ENCODE data around the gene CMC2.
A peak's percentile ranks its signal among the peaks of the same experiment; 100 is the strongest.

Gene CMC2

DNA sequence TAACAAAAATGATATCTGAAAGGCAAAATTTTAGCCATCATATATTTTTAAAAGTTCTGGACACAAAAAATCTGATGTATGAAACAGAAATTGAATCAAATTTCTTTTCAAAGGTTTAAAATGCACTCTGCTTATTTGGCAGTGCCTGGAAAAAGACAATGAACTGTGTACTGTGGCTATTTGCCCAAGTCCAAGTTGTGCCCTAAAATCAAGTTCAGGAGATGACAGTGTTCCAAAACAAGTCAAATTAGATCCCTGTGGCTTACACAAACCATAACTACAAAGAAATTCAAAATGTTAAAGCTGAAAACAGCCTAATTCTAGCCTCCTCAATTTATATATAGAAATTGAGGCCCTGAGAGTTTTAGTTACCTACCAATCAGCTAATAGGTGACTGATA lies 25.6 kb downstream of the CMC2 start:
- no peak for DNase-seq (ENCODE audit: low read depth in 2 of 3, low spot score in 2 of 3)

DNA sequence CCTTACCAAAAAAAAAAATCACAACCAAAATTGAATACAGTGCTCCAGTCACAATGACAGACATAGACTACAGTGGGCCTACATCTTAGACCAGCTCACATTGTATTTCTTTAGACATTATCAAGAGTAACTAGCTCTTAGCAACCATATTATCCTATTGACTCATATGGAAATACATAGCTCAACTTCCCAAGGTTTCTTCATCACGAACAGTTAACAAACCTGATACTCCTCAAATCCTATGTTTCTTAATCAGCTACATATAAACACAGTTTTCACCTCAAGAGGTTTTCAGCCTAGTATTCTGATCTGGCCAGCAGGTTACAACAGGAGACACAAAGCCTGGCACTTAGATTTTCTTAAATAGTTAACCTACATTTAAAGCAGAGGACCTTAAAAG lies 29.7 kb downstream of the CMC2 start:
- DNase-seq (ENCODE audit: low read depth in 2 of 3, low spot score in 2 of 3), result no peak

DNA sequence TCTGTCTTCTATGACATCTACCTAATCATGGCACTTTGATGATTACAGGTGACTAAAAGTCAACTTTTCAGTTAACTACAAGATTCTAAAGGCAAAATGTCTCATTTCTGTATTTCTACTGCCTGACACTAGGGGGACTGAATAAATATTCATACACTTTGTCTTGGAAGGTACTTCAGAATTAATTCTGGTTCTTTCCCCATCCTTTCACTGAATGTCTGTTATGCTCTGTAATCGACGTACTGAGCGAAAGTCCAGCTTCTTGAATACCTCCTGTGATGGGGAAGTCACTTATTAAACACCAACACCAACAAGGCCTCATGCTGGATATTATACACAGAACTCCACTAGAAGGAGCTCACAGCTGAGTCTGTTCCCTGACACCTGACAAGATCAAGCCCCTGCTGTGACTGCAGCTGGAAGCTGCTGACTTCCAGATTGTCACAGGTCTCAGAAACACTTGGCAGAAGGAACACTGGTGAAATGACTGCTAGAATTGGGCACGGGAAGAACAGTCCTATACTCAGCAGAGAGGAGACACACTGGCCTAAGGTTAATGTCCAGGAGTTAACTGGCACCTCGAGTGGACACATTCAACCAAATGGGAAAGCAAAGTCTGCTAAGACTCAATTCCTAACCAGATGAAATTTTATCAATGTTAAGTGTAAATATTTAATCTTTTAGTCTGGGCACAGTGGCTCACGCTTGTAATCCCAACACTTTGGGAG lies 31.9 kb downstream of the CMC2 start:
- no peak for DNase-seq (ENCODE audit: low read depth in 2 of 3, low spot score in 2 of 3)

DNA sequence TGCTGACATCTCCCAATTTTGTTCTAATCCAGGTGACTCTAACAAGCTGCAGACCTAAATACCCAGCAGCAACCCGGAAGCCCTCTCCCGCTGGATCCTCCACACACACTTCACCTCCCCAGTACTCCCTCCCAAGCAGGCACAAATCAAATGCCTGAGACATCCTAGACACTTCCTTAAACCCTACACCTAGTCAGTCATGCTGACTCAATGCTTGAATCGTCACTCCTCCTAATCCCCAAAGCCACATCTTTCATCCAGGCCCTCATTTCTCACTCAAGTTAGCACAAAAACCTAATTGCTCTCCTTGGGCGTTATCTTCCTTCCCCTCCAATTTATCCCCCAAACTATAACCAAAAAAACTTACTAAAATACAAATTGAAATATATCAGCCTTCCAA lies 32.7 kb downstream of the CMC2 start:
- no peak for DNase-seq (ENCODE audit: low read depth in 2 of 3, low spot score in 2 of 3)

DNA sequence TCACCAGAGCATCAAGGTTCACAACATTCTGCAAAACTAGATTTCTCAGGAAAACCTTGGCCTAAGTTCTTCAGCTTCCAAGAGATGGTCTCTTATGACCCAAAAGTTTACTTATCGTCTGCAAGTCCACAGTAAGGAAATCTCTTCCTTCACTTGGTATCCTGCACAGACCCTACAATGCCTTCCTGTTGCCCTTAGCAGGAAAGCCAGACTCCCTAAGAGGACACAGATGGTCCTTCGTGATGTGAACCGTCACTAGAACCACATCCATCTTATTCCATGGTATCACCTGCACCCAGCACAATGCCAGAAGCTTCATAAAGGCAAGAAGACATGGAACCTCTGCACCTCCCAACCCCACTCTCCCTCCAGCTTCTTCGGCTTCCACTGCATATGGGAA lies 34.1 kb downstream of the CMC2 start:
- DNase-seq (ENCODE audit: low read depth in 2 of 3, low spot score in 2 of 3), result no peak

DNA sequence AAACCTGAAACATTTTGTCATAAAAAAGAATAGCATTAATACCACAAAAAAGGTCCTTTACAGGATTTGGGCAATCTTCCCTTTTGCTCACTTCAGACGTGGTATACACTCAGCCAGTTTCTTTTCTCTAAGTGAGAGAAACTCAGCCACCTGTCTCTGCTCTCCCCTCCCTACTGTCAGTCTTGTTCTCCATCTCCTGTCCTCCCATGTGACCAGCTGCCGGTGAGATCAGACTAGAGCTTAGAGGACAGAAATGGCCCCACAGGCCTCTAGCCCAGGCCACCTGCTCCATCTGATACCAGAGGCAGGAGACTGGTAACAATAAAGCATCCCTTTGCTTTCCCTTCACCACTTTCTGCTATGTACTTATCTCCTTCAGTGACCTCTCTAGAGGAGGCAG lies 34.9 kb downstream of the CMC2 start:
- no peak for DNase-seq (ENCODE audit: low read depth in 2 of 3, low spot score in 2 of 3)

DNA sequence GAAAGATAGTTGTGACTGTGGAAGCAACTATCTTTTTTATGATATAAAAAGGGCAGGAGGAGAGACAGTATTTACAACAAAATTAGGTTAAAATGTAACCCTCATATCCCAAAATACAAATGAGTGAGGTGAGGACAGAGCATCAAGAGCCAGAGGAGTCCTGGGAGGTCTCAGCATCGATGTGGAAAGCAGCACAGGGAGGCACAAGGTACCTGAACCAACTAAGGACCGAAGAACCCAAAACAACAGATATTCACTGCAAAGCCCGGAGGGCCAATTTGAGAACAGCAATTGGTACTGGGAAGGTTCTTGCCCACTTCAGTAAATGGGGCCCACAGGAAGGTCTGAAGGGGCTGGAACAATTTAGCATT lies 37.6 kb downstream of the CMC2 start:
- DNase-seq (ENCODE audit: low read depth in 2 of 3, low spot score in 2 of 3), result no peak

DNA sequence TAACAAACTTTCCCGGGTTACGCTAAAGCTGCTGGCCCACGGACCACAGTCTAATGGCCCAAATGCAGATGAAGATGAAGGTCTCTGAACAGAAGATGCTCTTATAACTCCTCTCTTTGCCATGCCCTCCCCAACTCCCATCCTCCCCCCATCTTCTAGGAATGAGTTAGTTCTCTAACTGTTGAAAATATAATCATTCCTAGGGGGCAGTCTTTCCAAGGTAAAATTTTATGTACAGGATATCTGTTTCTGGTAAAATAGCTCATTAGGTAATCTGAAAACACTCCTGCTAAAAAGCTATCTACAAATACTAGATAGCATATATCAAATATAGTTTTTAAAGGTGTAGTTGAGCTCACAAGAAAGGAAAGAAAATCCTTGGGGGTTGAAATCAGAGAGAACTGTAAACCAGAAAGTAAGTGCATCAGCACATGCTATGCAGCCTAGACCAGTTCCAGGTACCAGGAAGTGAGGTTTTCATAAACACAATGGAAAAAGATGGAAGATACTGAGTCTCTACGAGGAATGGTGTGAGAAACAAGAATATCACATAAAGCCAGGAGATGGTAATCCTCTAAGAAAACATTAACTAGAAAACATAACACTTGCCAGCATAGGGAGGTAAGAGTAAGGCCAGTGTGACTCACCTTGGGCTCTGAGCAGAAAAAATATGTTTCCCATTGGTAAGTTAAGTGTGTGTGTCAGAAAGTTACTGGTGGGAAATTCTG lies 38.1 kb downstream of the CMC2 start:
- DNase-seq (ENCODE audit: low read depth in 2 of 3, low spot score in 2 of 3), result no peak

DNA sequence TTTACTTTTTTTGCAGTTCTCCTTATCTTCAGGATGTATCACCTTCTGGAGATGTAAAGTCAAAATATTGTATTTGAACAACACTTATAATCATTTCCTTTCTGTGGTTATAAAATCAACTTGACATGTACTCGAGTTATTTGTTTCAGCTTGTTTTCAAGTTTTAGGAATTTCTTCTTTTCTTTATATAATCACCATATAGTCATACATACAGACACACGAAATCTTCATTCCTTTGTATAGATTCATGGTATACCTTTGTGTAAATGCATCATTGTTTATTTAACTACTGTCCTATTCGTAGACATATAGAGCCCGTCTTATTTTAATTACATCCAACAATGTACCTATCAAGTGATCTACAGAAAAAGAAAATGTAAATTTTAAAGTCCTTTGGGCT lies 40.1 kb downstream of the CMC2 start:
- DNase-seq (ENCODE audit: low read depth in 2 of 3, low spot score in 2 of 3), result no peak

DNA sequence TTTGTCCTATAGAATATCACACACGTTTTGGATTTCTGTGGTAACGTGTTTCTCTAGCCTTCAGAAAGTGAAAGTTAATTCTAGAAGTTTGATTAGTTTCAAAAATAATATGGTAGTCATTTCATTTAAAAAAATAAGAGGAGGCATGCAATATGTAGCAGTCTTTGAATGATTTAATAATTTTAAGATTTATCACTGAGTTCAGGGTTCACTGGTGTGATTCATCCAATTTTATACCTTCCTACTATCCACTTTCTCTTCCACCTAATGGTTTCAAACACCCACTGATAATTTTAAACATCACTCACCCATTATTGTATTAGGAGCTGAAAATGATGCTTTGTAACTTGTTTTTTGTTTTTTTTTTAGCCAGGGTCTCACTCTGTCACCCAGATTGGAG lies 42.3 kb downstream of the CMC2 start:
- no peak for DNase-seq (ENCODE audit: low read depth in 2 of 3, low spot score in 2 of 3)

DNA sequence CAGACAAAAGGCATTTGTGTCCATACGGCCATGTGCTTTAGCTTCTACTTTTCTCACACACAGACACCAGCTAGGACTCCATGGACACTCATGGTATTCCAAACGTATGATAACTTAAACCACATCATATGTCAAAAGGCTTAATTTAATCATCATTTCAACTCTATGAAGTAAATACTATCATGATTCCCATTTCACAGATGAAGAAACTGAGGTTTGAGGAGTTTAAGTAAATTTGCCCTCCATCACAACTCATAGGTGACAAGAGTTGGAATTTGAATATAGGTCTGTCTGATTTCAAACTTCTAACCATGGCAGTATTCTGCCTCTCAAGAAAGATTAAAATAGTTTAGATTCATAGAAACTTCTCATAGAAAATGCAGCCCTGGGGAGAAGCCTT lies 43.8 kb downstream of the CMC2 start:
- DNase-seq (ENCODE audit: low read depth in 2 of 3, low spot score in 2 of 3), result no peak

DNA sequence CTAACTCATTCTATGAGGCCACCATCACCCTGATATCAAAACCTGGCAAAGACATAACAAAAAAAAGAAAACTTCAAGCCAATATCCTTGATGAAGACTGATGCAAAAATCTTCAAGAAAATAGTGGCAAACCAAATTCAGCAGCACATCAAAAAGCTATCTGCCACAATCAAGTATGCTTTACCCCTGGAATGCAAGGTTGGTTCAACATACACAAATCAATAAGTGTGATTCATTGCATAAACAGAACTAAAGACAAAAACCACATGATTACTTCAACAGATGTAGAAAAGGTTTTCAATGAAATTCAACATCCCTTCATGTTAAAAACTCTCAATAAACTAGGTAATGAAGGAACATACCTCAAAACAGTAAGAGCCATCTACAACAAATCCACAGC lies 48.4 kb downstream of the CMC2 start:
- DNase-seq (ENCODE audit: low read depth in 2 of 3, low spot score in 2 of 3), result no peak

DNA sequence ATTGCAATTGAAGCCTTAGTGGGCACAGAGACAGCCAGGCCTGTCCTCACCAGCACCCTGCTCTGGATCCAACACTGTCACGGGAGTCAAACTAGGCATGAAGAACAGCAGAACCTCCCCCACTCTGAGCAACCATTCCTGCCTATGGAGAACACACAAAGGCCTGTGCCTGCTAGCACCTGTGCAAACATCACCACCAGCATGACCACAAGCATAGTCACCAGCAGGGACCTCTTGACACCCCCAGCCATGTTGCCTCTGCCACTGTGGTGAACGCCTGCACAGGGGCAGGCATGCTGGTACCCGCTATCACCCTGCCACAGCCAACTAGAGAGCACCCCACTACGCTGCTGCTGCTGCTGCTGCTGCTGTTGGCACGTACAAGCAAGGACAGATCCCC lies 51.7 kb downstream of the CMC2 start:
- DNase-seq (ENCODE audit: low read depth in 2 of 3, low spot score in 2 of 3), result no peak

DNA sequence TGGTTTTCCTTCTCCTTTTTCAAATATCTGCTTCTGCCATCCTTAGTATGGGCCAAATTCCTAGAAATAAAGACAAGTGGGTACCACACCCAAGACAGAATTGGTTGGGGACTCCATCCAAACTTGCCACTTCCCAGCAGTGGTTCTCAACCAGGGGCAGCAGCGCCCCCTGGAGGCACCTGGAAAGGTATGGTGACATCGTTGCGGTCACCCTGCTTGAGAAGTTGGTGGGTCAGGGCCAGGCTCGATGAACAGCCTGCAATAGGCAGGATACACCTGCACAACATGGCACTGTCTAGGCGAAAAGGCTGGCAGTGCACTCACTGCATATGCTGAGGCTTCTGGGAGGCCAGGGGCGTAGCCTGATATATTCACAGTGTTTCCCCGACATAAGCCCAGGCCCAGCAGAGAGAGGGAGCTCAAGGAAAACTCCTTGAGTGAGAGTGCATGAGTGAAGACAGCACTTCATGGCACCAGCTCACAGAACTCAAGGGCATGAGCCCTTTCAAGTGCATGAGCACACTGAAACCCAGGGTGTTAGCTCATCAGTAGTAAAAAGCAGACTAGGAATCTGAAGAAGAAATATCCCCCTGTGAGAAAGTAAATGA lies 57.7 kb downstream of the CMC2 start:
- peak in 2 of 3 experiments; percentile 12 to 29 for DNase-seq (ENCODE audit: low read depth in 2 of 3, low spot score in 2 of 3)

DNA sequence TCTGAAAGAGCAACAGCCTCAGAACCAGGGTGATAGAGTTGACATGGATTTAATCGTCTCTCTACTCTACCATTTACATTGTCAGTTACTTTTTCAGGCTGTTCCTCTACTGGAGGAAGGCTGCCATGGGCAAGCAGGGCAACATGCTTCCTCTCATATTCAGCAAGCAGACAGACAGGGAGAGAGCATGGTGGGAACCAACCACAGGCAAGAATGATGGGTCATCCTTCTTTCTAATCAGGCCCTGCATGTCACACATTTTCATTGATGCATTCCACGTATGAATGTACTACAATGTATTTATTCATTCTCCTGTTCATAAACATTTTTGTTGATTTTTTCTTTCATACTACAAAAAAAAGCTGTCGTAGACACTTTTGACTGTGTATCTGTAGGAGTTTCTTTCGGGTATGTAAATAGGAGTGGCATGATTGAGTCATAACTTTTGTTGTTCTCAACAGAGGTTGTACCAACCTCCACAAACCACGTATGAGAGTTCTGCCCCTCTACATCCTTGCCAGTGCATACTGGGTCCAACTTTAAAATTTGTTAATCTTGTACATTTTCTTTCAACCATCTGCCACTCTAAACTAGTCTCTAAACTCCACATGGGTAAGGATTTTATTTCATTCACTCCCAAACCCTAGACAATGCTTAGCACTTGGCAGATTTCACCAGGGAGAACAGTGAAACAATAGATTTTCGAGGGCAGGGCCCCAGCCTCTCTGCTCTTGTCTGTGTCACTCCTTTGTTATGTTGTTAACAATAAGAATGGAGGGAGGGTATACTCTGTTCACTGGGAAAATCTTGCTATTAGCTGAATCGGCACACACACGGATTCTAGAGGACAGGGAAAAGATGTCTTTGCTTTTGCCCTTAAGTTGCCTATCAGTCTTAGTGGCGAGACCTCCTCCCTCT lies 58.7 kb downstream of the CMC2 start:
- DNase-seq (ENCODE audit: low read depth in 2 of 3, low spot score in 2 of 3), result no peak

DNA sequence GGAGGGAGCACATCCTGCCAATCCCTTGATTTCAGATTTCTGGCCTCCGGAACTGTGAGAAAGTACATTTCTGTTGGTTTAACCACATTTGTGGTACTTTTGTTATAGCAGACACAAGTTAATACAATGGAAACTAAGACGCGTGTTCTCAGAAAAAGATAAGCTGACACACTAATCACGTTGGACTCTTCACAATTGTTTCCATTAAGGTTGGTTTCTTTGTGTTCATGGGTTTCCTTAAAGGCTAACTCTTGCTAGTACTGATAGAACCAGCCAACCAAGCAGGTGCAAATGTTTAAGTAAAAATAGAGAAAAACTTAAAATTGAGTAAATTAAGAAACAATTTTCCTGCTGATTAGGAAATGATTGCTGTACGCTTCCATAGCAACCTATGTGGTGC lies 59.4 kb downstream of the CMC2 start:
- DNase-seq (ENCODE audit: low read depth in 2 of 3, low spot score in 2 of 3), result no peak

DNA sequence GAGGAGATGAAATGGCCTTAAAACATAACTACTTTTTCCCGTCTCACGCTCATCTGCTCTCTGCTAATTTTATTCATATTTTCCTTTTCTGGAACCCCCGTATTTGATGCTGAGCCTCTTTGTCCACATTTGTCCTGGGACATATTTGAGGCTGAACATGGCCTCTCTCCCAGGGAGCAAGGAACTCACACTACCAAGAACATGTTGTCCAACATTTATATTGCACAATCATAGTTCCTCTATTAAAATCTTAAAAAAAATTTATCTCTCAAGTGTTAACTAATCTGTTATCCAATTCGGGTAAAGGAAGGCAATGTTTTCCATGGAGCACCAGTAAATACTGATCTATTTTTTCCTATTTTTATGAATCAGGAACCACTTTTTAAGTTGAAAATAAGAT lies 60.2 kb downstream of the CMC2 start:
- DNase-seq (ENCODE audit: low read depth in 2 of 3, low spot score in 2 of 3), result no peak

DNA sequence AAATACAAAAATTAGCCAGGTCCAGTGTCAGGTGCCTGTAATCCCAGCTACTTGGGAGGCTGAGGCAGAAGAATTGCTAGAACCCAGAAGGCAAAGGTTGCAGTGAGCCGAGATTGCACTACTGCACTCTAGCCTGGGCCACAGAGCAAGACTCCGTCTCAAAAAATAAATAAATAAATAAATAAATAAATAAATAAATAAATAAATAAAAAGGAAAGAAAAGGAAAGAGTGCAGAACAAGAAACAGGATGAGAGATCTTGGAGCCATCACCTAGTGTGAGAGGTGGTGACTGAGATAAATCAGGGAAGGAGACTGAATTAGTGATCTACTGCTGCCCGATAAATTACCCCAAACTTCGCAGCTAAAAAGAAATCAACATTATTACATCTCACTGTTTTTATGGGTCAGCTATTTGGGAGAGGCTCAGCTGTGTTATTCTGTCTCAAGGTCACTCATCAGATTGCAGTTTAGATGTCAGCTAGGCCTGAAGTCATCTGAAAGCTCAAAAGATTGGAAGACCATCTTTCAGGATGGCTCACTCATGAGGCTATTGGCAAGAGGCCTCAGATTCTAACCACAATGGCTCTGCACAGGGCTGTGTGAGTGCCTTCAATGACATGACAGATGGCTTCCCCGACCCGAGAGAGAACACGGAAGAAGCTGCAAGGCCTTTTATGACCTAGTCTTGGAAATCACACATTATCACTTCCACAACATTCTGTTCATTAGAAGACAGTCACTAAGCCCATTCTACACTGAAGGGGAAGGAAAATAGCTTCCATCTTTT lies 66.4 kb downstream of the CMC2 start:
- no peak for DNase-seq (ENCODE audit: low read depth in 2 of 3, low spot score in 2 of 3)

DNA sequence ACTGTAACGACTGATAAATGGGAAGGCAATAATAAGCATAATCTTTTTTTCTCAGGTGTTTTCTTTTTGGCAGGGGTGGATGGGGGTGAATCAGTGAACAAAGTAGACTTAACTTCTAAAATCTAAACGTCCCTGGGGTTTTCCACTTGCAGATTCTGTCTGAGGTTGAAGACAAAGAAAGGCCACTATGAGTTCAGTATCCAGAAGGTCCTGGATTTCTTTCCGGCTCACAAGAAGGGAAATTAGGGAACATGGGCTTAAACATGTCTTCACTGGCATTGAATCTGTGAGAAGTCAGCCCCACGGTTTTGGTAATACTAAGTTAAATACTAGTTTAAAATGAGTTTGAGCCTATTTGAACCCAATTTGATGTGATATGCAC lies 67.8 kb downstream of the CMC2 start:
- no peak for DNase-seq (ENCODE audit: low read depth in 2 of 3, low spot score in 2 of 3)

DNA sequence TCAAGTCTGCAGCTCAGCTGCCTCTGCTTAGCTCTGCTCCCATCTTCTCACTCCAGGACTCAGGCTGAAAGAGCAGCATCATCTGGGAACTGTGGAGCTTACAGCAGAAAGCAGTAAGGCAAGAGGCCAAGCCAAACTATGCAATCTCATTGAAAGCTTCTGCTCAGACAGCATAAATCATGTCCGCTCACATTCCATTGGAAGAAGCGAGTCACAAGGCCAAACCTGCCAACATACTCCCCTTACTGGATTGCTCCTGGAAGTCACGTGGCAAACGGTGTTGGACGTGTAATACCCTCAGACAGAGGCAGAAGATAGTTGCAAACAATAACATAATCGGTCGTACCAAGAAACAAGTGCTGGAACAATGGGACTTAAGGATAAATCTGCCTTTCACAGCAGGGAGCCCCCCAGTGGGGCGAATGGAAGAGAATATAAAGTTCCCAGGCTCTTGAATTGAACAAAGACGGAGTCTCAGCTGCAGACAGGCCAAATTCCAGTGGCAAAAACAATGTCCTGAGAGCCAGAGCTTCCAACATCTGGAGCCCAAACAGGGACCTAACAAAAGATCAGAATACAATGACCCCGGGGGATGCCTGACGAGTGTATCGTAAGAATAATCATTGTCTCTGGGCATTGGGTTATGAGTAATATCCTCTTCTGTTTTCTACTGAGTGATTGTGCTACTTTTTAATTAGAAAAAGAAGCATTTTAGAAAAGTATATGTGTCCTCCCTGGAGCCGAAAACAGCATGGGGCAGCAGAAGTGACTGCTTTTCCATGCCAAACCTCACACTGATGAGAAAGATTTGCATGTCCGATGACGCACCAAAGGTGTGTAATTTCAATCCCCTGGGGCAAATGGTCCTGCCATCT lies 68.4 kb downstream of the CMC2 start:
- no peak for DNase-seq (ENCODE audit: low read depth in 2 of 3, low spot score in 2 of 3)
